ENCODE data around the gene GNAO1.

Gene GNAO1

DNA sequence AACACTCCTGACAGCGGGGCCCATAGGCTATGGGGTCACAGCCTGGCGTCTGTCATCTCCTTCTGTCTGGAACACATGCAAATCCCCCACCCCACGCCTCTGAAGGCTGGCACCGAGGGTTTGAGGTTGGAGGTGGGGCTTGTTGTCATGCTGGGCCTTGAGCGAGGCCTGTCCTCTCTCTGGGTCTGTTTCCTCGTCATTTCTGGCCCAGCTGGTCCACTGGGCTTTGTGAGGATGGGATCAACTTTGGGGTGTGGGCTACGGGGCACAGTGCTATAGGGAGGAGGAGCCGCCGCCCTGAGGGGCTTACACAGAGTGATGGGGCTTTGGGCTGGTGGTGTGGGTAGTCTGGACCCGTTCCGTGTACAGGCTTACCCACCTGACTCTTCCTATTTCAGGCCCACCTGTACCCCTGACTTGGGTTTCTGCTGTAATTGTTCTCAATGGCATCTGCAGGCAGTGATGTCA, 146.6 kb downstream of the GNAO1 start:
- no peak for DNase-seq

GRCh38 chr16:56338566-56339318, 147.5 kb downstream of the GNAO1 start:
- DNase-seq = no peak

GRCh38 chr16:56339431-56340195, 148.3 kb downstream of the GNAO1 start:
- DNase-seq = no peak

GRCh38 chr16:56340416-56340815, 149.1 kb downstream of the GNAO1 start:
- no peak for DNase-seq

DNA sequence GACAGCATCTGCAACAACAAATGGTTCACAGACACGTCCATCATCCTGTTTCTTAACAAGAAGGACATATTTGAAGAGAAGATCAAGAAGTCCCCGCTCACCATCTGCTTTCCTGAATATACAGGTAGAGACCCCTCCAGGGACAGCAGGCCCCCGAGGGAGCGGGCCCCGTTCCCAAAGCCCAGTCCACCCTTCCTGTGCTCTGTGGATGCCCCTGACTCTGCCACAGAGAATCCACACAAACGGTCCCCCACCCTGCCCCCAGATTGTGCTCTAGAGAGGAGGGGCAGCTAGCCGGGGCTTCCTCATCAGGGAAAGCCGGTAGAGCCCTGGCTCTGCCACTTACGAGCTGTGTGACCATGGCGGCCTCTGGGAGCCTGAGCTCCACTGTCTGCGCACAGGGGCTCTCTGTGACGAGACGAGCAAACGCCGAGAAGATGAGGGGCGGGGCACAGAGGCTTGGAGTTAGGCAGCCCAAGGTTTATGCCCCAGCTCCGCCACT, 149.6 kb downstream of the GNAO1 start:
- no peak for DNase-seq

DNA sequence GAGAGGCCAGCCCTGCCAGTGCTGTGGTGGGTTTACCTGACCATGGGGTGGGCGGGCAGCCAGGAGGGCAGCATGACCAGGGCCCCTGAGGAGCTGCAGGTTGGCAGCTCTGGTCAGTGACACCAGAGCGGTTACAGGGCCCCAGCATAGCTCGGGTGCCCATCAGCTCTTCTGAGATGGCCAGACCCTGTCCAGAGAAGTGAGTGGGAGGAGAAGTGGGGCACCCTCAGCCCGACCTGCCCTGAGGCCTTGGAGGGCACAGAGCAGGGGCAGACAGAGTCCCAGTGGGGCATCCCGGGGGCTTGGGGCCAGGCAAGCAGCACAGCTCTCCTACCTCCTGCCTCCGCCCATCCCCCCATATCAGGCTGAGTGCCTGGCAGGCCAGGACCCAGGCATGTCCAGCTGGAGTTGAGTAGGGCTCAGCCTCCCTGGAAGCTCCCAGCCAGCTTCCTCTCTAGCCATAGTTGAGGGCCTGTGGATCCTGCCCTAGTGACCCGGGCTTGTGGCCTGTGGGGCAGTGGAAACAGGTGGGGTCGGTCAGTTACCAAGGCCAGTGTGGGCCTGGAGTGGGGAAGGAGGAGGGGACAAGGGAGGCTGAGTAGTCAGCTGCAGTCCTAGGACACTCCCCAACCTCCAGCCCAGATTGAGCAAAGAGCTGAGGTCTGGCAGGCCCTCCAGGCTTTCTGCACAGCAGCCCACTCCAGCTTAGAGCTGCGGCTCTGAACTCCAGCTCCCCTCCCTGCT, 150.5 kb downstream of the GNAO1 start:
- no peak for DNase-seq

- DNase-seq = no peak
Observed at GRCh38 chr16:56343661-56344517, 152.6 kb downstream of the GNAO1 start.

DNA sequence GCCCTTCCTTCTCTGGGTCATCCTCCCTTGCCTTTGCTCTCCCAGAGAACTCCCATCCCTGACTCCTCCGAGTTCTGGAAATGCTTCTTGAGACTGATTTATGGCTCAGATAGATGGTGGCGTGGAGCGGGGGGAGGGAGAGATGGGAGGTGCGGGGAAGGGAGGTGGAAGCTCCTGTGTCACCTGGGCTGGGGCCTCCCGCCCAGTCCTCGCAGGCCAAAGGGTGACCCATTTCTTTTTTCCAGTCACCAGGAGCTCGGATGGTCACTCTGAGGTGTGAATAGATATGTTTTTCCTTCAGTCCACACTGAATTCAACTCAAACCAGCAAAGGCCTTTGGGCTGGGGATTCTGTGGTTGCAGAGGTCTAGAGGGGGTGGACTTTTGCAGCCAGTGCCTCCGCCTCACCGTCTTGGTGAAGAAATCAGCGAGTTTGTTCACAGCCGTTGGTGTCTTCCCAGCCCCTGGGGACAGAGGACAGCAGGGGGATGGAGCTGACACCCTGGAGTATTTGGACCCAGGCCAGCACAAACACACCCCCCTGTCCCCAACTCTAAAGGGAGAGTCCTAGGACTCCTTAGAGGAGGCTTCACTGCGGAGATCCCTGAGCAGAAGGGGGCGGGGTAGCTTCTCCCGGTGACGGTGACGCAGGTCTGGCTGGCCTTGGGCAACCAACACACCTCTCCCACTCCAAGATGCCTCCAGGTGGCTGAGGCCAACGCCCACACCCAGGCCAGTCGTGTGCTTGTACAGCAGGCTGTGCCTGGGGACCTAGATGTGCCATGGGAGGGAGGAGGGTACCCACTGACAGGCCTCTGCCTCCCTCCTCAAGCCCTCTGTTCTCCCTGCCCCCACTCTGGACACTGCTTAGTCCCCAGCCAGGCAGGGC, 153.5 kb downstream of the GNAO1 start:
- no peak for DNase-seq

- no peak for DNase-seq
Observed at GRCh38 chr16:56345406-56346050, 154.2 kb downstream of the GNAO1 start.

GRCh38 chr16:56346131-56346890, 155.0 kb downstream of the GNAO1 start:
- DNase-seq = no peak

GRCh38 chr16:56347166-56347565, 155.9 kb downstream of the GNAO1 start:
- DNase-seq = no peak

- no peak for DNase-seq
Observed at GRCh38 chr16:56347670-56348069, 156.4 kb downstream of the GNAO1 start.

GRCh38 chr16:56348168-56349085, 157.1 kb downstream of the GNAO1 start:
- DNase-seq = no peak

- DNase-seq = no peak
Observed at GRCh38 chr16:56349086-56349415, 157.8 kb downstream of the GNAO1 start.

DNA sequence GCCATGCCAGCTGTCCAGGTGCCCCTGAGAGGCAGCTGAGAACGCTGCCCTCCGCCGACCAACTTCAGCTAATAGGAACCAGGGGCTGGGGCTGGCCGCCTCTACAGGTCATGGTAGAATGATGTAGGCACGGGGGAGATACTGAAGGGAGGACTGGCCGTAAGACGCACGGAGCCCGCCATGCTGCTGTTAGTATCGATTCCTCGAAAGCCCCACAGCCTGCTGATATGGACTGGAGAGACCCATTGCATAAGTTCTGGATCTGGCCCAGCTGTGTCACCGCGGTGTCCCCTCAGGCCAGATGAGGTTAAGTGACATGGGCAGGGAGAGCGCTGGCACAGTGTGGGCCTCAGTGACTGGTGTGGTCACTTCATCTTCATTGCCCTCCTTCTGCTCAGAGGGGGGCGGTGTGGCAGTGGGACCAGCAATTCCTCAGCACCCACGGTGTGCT, 158.4 kb downstream of the GNAO1 start:
- DNase-seq = no peak

DNA sequence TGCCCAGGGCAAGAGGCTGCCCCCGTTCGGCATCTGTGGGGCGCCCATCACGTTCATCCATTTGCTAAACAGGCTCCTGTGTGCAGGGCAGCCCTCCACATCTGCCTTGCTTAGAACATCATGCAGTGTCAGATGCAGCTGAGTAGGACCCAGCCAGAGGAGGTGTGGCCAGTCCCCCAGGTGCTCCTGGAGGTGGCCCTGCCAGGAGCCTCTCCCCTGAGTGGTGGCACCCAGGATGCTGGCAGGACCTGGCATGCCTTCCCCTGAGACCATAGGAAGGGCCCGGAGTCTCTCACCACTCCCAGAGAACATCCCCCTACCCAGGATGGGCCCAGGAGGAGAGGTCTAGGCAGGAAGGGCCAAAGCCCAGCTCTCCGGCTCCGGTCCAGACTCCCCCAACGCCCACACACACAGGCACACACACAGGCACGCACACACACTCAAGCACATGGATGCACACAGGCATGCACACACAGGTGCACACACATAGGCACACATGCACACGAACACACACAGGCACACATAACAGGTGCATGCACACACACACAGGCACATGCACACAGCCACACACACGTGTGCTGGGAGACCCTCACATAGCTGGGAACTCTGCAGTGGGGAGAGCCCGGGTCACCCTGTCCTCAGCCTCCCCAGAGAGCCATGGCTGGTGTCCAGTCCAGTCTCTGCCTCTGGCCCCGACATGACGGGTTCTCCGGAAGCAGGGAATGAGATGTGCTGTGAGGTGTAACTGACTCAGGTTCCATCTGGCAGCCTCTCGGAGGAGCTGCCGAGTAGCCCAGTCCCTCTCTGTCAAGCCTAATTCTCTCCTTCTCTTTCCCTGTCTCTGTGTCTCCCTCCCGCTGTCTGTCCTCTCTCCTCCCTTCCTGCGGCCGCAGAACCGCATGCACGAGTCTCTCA, 159.5 kb downstream of the GNAO1 start:
- DNase-seq = no peak

GRCh38 chr16:56351481-56351880, 160.2 kb downstream of the GNAO1 start:
- no peak for DNase-seq

All from stimulated activated CD4-positive, alpha-beta T cell treated with anti-CD3 and anti-CD28 coated beads, Interleukin-12 subunit alpha, Interleukin-12 subunit beta, amount 100 ng/mL, for 4 hours (primary cell).